Left renal pelvis (tissue), 4 donors: Measurements from ENCODE around the gene AATK. TPM values are rescaled to one million over a fixed set of nuclear protein-coding genes. Genes with fewer than 3 reads are reported as not detected.

Source experiments
- DNase-seq, 4 donors: peaks; one replicate each; pipeline ENCODE4 v3.0.0-alpha.2; 2013; ENCODE audit warnings: low read depth in 4 of 4, low spot score in 3 of 4
- polyA plus RNA-seq, 4 donors: library from polyadenylated mRNA; unstranded; fragments of 120-200 nt; gene quantifications; one replicate each; pipeline ENCODE4 v1.2.1, GENCODE V29; 2013; ENCODE audit not compliant: insufficient read length in 4 of 4

AATK gene
- polyA plus RNA-seq, 4 donors: 3.3 to 5.7 (median 4.6) TPM

DNA sequence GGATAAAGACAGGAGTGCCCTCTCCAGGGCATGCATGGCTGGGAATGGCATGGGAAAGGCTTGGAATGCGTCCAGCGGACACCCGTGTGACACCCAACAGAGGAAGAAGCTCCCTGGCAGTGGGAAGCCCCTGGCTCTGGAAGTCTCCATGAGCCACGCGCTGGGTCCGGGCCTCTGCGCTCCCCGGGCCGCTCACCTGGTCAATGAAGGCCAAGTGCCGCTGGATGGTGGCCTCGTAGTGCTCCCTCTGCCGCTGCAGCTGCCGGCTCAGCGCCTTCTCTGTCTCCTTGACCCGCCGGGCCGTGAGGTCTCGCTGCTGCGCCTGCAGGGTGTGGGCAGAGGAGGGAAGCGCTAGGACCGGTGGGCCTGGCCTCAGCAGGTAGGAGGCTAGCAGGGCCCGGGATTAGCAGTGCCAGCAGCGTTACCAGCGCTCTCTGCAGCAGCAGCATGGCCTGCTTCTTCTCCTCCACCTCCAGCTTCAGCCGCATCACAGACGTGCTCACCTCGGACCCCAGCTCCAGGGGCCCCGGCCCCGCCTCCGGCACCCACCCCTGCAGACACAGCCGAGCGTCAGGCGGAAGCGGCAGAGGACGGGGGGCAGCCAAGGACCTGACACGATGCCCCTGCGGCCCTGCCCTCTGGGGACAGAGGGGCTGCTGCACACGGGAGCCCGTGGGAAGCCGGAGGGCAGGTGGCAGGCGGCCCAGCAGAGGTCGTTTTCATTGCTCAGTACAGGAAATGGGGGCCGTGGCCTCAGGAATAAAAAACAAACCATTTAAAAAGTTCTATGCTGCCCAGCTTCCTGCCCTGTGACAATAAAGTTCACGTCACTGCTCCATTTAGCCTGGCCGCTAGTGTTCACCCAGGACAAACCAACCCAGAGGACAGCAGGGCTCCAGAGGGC lies 30.7 kb upstream of the AATK start:
- no peak for DNase-seq

DNA sequence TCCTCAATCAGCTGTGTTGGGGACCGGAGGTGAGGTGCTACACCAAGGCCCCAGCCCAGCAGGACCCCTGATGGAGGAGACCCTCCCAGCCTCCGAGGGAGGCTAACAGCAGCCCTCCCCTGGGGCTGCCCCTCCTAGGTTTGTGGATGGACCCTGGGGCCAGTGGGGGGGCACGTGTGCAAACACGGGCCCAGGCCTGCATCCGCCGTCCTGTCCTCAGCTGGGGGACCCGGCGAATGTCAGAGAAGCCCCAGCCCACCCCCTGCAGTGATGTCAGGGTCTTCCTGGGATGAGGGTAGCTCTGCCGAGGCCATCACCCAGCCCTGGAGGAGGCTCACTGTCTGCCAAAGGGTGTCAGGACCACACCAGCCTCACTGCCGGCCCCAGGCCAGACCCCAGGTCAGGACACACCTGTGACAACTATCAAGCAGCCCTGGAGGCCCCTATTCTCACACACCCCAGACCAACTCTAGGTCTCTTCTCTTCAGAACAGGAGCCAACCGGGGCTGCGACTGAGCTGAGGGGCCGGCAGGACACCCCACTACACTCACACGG lies 30.0 kb upstream of the AATK start:
- DNase-seq: no peak

DNA sequence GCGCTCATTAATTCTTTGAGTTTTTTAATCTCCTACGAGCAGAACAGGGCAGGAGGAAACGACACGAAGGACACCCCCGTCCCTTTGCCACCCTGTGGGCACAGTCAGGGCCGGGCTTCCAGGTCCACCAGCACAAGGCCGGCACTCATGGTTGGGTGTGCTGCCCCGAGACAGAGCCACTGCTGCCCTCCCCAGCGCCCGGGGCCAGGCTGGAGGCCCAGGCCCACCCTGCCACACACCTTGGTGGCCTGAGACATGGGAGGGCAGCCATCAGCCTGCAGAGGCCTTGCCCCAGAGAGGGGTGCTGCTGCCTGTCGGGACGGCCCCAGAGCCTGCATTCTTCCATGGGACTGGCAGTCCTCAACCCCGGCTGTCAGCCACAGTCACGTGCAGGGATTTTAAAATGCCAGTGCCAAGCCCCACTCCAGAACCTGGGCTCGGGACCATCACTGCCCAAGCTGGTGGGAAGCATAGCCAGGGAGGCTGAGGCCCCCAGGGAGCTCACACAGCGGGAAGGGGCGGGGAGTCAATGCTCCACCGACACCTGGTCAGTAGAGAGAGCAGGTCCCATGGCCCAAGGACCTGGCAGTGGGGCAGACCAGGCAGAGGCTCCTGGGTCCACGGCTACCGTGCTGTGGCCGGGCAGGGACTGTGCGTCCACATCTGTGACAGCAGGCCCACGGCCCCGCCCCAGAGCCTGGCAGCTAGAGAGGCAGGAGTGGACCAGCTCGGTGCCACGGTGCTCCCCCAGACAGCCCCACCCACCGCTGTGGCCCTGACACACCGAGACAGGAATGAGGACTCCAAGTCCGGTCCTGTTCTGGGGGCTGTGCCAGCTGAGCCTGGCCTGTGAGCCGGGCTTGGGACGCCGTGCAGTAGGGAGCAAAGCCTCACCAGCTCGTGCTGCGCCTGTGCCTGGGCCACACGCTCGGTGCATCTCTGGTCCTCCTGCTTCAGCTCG lies 29.2 kb upstream of the AATK start:
- no peak for DNase-seq

DNA sequence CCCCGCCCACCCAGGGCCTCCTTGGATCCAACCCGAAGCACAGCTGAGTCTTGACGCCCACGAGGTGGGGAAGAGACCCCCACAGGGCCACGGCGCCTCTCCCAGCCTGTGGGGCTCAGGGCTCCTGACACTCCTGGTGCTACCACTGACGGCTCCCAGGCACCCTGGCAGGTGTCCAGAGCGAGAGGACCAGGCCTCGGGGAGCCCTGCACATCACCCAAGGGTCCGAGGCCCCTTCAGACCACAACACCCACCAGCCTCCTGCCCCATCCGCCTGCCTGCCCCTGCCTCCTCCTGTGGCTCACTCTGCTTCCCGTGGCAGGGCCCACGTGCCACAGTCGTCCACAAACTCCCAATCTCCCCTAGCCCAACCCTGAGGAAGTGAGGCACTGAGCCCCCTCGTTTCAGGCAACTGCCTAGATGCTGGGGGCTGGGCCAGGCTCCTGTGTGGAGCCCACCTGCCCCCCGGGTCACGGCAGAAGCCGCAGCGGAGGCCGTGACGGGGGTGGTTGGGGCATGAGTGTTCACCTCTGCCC lies 28.3 kb upstream of the AATK start:
- DNase-seq: no peak

DNA sequence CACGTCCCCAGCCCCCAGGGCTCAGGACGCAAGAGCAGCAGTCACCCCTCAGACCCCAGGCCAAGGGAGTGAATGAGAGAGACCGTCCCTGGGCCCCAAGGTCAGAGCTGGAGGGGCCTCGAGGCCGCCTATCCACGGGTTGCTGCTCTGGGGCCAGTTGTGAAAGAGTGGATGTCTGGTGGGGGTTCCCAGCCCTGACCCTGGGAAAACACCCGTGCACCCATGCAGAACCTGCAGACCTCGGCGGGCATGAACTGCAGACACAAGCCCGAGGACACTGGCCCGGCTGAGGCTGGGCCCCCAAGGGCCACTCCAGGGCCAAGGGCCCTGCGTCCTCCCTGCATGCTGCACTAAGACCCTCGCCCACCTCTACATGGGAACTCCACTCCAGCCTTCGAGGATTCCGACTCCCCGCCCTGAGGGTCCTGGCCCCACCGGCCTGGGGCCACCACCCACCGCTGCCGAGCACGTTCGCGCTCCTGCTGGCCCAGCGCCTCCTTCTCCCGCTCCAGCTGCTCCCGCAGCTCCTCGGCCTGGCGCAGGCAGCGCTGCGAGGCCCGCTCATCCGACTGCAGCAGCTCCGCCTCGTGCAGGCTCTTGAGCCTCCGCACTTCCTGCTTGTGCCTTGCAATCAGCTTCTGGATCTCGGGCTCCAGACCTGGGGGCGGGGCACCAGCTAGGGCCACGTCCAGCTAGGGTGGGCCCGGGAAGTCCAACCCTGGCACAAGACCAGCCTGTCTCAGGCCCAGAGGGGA lies 27.6 kb upstream of the AATK start:
- no peak for DNase-seq

DNA sequence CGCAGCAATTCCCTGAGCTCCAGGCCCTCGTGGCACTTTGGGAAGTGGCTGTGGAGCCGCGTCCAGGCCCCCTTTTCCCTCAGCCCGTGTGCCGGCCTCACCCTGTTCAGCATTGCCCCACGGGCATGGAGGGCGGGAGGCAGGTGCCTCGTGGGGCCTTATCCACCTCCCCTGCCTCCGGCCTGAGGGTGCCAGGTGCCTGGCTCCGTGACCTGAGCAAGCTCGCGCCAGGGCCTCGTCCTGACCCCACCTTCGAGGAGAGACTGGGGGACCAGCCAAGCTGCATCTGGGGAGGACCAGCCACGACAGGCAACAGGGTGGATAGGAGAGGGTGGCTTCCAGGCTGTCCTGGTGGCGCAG lies 27.0 kb upstream of the AATK start:
- no peak for DNase-seq

DNA sequence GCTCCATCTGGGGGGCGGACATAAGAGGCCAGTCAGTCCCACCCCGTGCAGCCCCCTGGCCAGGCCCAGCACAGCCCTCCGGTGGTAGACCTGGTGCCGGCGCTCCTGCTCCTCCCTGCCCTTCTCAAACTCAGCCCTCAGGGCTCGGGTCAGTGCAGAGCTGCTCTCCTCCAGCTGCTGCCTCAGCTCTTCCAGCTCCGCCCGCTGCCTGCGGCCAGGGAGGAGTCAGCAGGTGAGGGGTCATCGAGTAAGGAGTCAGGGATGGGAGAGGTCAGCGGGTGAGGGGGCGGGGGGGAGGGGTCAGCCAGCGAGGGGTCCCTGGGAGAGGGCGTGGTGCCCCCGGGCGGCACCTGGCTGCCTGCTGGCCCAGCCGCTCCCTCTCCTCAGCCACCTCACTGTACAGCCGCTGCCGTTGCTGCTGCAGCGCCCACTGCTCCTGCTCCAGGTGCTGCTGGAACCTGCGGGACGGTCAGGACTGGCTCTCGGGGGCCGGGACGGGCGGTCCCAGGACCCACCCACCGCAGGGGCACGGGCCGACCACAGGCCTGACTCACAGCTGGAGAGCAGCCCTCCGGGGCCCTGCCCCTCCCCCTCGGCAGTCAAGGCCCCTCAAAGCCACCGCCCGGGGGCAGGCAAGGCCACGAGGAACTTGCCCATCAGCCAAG lies 26.5 kb upstream of the AATK start:
- DNase-seq: no peak

DNA sequence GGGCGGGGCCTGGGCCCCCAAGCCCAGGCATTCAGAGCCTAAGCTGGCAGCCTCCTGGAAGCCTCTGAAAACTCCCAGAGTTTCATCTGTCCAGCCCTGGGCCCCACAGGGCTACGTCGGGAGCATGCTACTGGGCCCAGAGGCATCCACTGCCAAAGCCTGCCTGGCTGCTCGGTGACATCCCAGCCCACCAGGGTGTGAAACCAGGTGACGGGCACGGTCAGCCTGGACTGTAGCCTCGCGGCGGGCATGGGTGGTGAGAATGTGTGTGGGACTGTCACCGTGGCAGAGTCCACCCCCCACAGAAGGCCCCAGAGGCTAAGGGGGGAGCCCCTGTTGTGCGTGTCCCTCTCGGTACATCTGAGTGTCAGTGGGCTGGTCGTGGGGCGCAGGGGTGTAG lies 25.6 kb upstream of the AATK start:
- no peak for DNase-seq

DNA sequence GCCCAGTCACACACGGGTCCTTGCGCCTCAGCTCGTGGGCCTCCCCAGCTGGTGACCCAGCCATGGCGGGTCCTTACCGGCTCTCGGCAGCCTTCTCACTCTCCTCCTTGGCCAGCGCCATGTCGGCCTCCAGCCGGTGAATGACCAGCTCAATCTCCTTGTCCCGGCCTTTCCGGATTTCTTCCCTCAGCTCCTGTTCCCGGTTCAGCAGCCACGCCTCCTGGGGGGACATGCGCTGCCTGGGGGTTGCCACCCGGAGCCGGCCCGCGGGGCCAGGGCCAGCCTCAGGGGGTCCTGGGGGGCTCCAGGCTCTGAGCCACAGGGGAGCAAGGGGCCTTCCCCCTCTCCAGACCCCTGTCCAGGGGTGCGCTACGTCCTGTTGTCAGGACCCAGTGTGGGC lies 25.1 kb upstream of the AATK start:
- no peak for DNase-seq

DNA sequence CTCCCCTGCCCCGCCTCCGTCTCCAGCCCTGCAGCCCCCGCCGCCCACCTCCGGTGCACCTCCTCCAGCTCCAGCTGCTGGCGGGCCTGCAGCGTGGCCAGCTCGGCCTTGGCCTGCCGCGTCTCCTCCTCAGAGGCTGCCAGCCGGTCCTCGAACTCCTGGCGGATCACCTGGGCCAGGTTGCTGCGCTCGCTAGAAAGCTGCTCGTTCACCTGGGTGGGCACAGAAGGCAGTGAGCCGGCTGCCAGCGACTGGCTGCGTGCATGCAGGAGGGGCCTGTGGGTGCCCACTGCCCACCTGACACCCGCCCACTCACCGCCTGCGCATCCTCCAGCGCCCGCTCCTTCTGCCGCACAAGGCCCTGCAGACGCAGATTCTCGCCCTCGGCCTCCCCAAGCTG lies 24.6 kb upstream of the AATK start:
- no peak for DNase-seq

DNA sequence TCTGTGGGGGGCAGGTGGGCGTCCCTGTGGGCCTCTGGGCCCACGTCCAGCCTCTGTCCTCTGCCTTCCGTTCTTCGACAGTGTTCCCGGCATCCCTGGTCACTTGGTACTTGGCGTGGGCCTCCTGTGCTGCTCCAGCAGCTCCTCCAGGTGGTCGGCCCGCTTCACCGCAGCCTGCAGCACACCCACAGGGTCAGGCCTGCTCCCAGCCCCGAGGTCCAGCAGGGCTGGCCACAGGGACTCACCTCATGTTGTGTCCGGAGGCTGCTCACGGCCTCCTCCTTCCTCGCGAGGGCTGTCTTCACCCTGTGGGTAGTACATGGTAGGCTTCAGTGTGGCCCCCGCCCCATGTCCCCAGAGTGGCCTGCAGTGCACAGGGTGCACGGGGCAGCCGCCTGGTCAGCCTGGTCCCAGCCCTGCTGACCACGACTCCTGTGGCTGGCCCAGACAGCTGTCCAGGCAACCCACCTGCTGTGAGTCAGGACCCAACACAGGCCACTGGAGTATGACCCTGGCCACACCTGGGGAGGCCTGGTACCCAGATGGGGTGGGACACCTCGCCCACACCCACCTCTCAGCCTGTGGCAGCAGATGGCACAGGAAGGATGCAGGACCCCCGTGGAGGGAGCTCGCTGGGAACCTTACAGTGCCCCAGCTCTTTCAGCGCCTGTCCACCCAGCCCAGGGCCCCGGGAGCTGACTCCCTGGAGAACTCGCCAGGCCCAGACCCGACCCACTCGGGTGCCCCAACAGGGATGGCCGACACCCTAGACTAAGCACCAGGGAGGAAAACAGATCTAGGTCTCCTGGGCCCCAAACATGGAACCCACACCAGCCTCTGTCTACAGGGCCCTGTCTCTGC lies 23.9 kb upstream of the AATK start:
- DNase-seq: no peak

DNA sequence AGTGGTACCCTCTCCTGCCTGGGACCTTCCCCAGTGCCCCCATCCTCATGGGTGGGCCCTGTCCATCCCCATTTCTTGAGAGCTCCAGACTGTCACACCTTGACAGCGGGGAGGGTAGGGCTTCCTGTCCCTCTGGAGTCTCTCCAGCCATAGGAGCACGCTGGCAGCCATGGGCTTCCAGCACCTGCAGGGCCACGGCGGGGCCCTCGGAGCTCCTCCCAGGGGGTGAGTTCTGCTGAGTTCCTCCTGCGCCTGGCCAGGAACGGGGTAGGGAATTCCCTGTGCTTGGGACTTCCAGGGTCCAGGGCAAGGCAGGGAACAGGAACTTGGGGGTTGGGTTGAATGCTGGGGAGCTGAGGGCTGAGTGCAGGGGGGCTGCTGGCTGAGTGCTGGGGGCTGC lies 23.0 kb upstream of the AATK start:
- DNase-seq: no peak

DNA sequence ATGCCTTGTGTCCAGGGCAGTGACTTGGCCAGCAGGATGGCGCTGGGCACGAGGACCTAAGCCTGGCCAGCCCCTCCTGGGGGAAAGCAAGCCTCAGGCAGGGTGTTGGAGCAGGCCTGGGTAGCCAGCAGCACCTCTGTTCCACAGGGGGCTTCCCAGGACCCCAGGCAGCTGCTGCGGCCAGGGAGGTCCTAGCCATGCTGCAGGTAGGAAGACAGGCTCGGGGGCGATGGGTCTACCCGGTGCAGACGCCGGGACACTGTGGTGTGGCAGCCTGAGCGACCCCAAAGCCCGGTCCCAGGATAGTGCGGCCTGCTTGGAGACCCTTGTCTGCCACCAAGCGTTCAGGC lies 22.4 kb upstream of the AATK start:
- DNase-seq: no peak

DNA sequence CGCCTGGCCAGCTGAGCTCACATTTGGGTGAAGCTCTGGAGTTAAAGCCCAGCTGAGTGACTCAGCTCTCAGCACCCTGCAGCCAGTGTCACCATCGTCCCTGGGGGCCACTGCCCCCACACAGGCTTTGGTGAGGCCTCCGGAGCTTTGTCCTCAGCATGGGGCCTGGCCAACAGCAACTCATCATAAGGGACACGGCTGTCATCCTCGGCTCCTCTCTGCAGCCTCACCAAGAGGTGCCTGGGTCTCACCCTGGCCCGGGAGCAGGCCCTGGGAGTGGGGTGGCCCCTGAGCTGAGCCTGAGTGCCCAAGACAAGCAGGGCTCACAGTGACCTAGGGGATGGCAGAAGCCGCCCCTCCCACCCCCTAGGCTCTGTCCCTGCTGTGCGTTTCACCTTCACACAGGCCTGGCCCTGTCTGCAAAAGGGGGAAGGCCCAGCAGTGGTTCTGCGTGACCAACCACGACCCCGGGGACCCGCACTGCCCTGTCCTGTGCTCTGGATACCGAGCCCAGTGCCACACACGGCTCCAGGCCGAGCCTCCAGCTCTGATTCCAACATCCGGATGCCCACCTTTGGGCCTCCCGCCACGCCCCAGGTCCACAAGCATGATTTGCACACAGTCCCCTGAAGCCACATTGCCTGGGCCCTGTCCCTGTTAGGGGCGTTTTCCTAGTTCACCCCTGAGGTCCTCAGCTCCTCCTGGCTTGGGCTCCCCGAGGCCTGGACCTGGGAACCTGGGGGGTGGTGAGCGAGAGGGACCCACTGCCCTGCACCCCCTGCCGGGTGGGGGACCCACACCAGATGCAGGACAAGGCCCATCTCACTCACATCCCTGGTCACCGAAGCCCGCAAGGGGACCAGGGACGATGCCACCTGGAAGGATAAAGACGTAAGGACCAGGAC lies 21.8 kb upstream of the AATK start:
- DNase-seq: no peak

DNA sequence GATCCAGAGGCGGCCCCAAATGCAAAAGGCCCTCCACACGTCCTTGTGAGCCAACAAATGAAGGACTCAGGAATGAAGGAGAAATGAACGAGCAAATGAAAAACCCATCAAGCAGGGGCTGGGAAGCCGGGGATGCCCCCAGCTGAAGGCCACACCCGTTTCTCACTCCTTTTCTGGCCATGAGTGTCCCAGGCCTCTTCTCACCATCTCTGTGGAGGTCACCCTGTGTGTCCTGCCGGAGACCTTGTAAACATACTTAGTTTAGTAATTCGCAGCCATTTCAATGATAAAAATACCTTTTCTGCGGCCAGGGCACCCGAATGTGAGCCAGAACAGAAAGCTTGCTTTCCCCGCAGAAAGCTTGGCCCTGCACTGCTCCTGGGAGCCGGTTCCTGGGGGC lies 21.1 kb upstream of the AATK start:
- DNase-seq: no peak

DNA sequence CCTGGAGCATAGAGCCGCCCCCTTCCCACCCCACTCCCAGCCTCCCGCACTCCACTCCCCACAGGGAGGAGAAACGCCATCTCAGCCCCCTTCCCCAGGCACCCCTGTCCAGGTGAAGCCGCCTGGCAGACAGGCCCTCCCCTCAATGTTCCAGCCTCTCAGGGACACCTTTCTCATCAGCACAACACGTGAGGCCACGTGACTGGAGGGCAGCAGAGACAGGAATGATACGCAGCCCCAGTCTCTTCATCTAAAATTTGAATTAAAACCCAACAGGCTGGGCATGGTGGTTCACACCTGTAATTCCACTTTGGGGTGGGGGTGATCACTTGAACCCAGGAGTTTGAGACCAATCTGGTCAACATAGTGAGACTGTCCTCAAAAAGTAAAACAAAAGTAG lies 20.2 kb upstream of the AATK start:
- no peak for DNase-seq

DNA sequence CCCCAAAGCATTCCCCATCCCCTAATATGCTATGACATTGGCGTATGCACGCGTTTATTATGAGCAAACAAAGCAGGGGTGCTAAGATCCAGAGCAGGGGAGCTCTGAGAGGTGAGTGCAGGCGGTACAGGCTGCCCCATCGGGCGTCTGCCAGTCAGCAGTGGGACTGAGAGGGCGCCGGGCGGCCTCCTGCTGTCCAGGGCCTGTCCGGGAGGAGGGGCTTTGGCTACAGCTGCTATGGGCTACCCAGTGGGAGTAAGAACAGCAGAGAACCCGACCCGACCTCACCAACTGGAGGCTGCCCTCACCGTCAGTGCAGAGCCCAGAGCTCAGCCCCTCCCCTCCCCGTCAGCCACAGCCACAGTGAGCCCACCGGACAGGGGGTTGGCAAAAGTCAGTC lies 18.5 kb upstream of the AATK start:
- no peak for DNase-seq

DNA sequence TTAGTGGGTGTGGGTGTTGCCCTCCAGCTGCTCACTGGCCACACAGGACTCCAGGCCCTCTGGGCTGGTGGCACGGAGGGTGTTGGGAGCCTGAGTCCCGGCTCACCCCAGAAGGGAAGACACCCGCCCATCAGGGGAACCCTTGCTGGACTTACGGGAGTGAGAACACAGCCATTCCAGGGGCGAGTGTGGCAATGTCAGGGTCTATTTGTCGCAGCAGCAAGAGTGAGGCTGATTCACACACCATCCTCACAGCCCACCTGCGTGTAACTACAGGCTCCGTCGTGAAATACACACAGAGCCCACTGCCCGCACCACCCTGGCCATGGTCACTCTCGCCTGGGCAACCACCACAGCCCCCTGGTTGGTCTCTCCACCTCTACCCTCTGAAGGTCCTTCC lies 17.8 kb upstream of the AATK start:
- no peak for DNase-seq
